ENCODE data around the gene DTL.

DTL gene

DNA sequence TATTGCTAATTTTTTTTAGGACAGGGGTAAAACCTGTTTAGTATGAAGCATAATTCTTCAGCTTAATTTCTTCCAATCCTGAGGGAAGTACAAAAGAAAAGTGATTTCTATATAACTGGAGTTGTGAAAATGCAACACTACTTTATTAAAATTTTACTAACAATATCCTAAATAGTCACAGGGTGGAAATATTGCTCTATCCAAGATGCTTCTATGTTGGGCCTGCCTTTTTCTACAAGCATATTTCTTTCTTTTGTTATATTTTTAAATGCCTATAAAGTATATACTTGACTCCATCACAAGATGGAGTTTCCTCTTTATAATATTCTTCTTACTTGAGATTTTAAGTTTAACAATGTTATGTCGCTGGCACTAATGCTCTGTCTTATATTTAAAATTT, 37.9 kb downstream of the DTL start:
- Histone ChIP-seq H3K27me3 (ENCODE audit: control insufficient read depth, insufficient read depth, low read length) (no peaks in the 10 kb centered on the region), H3K4me1 (ENCODE audit: control insufficient read depth, insufficient read depth, low read length) (no peaks in the 10 kb centered on the region), H3K36me3 (ENCODE audit: control insufficient read depth, insufficient read depth, low read length) (peaks cover 2% of the 10 kb centered on the region)

DNA sequence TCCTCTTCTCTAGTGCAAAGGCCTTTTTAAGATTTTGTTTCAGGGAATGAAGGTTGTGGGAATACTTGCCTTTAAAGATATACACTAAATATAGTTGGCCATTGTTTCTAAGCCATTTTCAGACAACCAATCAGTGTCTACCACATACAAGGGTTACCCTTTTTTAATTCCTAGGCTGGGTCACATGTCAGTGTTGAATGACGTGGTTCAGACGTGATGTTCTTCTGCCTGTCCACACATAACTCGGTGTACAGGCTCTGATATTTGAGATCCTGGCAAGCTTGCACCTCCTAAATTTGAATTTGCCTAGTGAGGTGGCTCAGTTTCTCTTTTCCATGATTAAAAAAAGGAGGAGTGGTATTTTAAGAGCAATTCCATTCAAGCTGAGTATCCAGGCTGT, 38.8 kb downstream of the DTL start:
- no peaks in the 10 kb centered on the region for H3K9me3 ChIP-seq (ENCODE audit: control insufficient read depth, insufficient read depth, low read length)
- H3K4me1 ChIP-seq (ENCODE audit: control insufficient read depth, insufficient read depth, low read length), result no peaks in the 10 kb centered on the region
- H3K36me3 ChIP-seq (ENCODE audit: control insufficient read depth, insufficient read depth, low read length), result peaks cover 2% of the 10 kb centered on the region
- H3K4me3 ChIP-seq (ENCODE audit: low read depth, low read length), result no peak overlapping the region
- no peak overlapping the region for H3K9ac ChIP-seq (ENCODE audit: low read depth, low read length)
- no peaks in the 10 kb centered on the region for H3K27me3 ChIP-seq (ENCODE audit: control insufficient read depth, insufficient read depth, low read length)

More for the DNA sequence above, 37.9 kb downstream of the DTL start:
- no peak overlapping the region for H3K4me3 ChIP-seq (ENCODE audit: low read depth, low read length)
- H3K9ac ChIP-seq (ENCODE audit: low read depth, low read length), result no peak overlapping the region
- H3K9me3 ChIP-seq (ENCODE audit: control insufficient read depth, insufficient read depth, low read length), result no peaks in the 10 kb centered on the region

DNA sequence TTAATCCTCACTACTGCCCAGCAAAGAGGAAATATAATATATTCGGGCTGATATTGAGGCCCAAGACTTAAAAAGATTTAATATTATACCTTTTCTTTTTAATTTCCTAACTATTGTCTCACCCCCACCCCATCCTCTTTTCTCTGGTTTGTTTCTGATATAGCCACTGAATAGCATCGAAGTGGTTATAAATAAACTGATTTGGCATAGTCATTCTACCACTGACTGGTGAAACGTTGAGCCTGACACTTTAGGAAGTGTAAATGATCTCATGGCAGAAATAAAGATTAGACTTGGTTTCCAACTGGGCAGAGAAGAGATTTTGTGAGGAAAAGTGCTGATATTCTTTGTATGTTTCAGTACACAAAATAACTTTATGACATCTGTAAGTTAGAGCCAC, 39.3 kb downstream of the DTL start:
- Histone ChIP-seq H3K9ac (ENCODE audit: low read depth, low read length) (no peak overlapping the region), H3K4me1 (ENCODE audit: control insufficient read depth, insufficient read depth, low read length) (no peaks in the 10 kb centered on the region), H3K36me3 (ENCODE audit: control insufficient read depth, insufficient read depth, low read length) (peaks cover 2% of the 10 kb centered on the region), H3K9me3 (ENCODE audit: control insufficient read depth, insufficient read depth, low read length) (no peaks in the 10 kb centered on the region), H3K27me3 (ENCODE audit: control insufficient read depth, insufficient read depth, low read length) (no peaks in the 10 kb centered on the region), H3K4me3 (ENCODE audit: low read depth, low read length) (no peak overlapping the region)

DNA sequence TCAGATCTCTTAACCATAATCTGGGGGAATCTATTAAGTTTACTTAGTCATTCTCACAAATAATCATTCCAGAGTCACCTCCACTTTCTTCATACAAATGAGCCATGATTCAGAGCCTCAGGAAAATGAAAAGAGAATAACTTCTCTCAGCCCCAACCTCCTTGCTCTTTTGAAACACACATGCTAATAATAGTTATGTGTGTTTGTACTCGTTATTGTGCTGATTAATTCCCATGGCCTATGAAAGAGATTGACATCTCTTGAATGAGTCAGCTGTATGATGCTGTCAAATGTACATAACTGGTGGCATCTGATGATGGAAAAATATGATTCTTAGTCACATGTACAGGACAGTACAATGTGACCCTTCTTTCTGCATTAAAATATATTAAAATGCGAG, 41.5 kb downstream of the DTL start:
- Histone ChIP-seq H3K4me1 (ENCODE audit: control insufficient read depth, insufficient read depth, low read length) (no peaks in the 10 kb centered on the region), H3K9me3 (ENCODE audit: control insufficient read depth, insufficient read depth, low read length) (no peaks in the 10 kb centered on the region), H3K9ac (ENCODE audit: low read depth, low read length) (no peak overlapping the region), H3K27me3 (ENCODE audit: control insufficient read depth, insufficient read depth, low read length) (no peaks in the 10 kb centered on the region), H3K4me3 (ENCODE audit: low read depth, low read length) (no peak overlapping the region), H3K36me3 (ENCODE audit: control insufficient read depth, insufficient read depth, low read length) (peaks cover 16% of the 10 kb centered on the region)

DNA sequence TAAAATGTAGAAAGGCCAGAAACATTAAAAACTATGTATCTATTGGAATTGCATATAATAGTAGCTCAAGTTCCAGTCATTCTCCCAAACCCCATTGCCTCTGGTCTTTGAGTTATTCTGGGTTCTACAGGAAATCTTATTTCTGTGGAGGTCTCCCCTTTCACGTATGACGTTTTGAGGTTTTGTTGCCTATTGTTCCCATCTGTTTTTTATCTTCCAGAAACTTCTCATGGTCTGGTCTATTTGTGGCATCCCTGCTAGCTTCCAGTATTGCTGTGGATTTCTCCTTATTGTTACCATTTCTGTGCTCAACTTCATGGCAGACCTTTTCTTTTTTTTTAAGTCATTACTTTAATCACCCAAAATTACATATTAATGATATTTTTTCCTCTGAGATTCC, 43.3 kb downstream of the DTL start:
- no peaks in the 10 kb centered on the region for H3K27me3 ChIP-seq (ENCODE audit: control insufficient read depth, insufficient read depth, low read length)
- H3K36me3 ChIP-seq (ENCODE audit: control insufficient read depth, insufficient read depth, low read length), result peaks cover 26% of the 10 kb centered on the region
- no peaks in the 10 kb centered on the region for H3K4me1 ChIP-seq (ENCODE audit: control insufficient read depth, insufficient read depth, low read length)
- no peaks in the 10 kb centered on the region for H3K9me3 ChIP-seq (ENCODE audit: control insufficient read depth, insufficient read depth, low read length)
- no peak overlapping the region for H3K9ac ChIP-seq (ENCODE audit: low read depth, low read length)
- no peak overlapping the region for H3K4me3 ChIP-seq (ENCODE audit: low read depth, low read length)

DNA sequence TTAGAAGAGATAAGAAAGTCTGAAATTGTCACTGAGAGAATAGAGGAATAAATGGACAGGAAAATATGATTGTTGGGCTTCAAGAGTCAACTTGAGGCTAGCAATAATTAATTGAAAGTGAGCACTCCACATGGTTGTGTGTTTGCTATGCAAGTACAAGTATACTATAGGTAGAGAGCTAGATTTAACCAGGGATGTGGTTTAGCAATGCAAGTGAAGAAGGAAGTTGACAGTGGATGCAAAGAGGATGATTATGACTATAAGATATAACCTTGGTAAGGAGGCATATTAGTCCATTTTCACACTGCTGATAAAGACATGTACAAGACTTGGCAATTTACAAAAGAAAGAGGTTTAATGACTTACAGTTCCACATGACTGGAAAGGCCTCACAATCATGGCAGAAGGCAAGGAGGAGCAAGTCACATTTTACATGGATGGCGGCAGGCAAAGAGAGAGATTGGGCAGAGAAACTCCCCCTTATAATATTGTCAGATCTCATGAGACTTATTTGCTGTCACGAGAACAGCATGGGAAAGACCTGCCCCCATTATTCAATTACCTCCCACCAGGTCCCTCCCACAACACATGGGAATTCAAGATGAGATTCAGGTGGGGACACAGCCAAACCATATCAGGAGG, 47.3 kb downstream of the DTL start:
- Histone ChIP-seq H3K4me3 (ENCODE audit: low read depth, low read length) (no peak overlapping the region), H3K36me3 (ENCODE audit: control insufficient read depth, insufficient read depth, low read length) (peaks cover 26% of the 10 kb centered on the region), H3K4me1 (ENCODE audit: control insufficient read depth, insufficient read depth, low read length) (no peaks in the 10 kb centered on the region), H3K27me3 (ENCODE audit: control insufficient read depth, insufficient read depth, low read length) (no peaks in the 10 kb centered on the region), H3K9ac (ENCODE audit: low read depth, low read length) (no peak overlapping the region), H3K9me3 (ENCODE audit: control insufficient read depth, insufficient read depth, low read length) (no peaks in the 10 kb centered on the region)

DNA sequence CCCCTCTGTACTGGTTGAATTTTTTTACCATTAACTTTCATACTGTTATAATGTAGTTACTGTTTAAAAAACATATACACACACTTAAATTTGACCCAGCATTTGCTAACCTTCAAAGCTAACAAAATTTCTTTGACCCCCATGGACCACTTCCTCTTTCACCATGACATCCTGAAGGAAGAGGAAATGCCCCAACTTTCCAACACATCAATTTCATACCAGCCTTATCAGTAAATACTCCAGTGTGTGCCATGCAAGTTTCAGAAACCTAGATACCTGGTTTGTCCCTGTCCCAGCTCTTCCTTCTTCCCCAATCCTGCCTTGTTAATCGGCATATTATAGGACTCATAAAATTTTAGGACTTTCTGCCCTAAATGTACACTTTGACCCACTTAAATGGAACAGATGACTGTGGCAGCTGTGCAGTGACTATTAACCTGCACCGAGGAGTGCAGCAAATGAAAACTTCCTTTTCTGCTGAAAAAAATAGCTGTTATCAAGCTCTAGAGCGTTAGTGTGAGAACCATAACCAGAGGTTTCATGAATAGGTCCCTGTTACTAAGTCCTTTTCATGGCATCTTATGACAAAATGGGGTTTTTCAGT, 54.1 kb downstream of the DTL start:
- H3K9ac ChIP-seq (ENCODE audit: low read depth, low read length), result no peak overlapping the region
- H3K4me1 ChIP-seq (ENCODE audit: control insufficient read depth, insufficient read depth, low read length), result no peaks in the 10 kb centered on the region
- H3K4me3 ChIP-seq (ENCODE audit: low read depth, low read length), result no peak overlapping the region
- no peaks in the 10 kb centered on the region for H3K27me3 ChIP-seq (ENCODE audit: control insufficient read depth, insufficient read depth, low read length)
- no peaks in the 10 kb centered on the region for H3K9me3 ChIP-seq (ENCODE audit: control insufficient read depth, insufficient read depth, low read length)
- peaks cover 3% of the 10 kb centered on the region for H3K36me3 ChIP-seq (ENCODE audit: control insufficient read depth, insufficient read depth, low read length)

DNA sequence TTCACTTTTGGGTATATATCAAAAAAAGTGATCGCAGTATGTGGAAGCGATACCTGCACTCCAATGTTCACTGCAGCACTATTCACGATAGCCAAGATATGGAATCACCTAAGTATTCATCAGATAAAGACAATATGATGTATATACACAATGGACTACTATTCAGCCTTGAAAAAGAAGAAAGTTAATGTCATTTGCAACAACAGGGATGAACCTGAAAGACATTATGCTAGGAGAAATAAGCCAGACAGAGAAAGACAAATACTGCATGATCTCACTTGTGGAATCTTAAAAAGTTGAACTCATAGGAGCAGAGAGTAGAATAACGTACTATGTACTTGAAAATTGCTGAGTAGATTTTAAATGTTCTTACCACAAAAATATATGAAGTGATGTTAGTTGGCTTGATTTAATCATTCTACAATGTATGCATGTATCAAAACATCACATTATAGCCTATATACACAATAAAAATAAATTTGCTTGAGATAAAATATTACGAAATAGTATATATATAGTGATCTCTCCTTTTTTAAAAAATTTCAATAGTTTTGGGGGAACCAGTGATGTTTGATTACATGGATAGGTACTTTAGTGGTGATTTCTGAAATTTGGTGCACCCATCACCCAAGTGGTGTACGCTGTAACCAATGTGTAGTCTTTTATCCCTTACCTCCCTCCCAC, 56.0 kb downstream of the DTL start:
- H3K9me3 ChIP-seq (ENCODE audit: control insufficient read depth, insufficient read depth, low read length), result no peaks in the 10 kb centered on the region
- no peak overlapping the region for H3K4me3 ChIP-seq (ENCODE audit: low read depth, low read length)
- H3K27me3 ChIP-seq (ENCODE audit: control insufficient read depth, insufficient read depth, low read length), result no peaks in the 10 kb centered on the region
- H3K4me1 ChIP-seq (ENCODE audit: control insufficient read depth, insufficient read depth, low read length), result no peaks in the 10 kb centered on the region
- H3K36me3 ChIP-seq (ENCODE audit: control insufficient read depth, insufficient read depth, low read length), result peaks cover 3% of the 10 kb centered on the region
- no peak overlapping the region for H3K9ac ChIP-seq (ENCODE audit: low read depth, low read length)

DNA sequence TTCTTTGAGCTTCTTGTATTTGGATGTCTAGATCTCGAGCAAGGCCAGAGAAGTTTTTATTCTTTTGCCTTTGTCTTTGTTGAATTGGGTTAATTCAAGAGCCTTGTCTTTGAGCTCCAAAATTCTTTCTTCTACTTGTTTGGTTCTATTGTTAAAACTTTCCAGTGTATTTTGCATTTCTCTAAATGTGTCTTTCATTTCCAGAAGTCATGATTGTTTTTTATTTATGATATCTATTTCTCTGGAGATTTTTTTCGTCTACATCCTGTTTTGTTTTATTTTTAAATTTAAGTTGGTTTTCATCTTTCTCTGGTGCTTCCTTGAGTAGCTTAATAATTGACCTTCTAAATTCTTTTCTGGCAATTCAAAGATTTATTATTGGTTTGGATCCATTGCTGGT, 61.8 kb downstream of the DTL start:
- peaks cover 7% of the 10 kb centered on the region for H3K4me1 ChIP-seq (ENCODE audit: control insufficient read depth, insufficient read depth, low read length)
- peaks cover 6% of the 10 kb centered on the region for H3K36me3 ChIP-seq (ENCODE audit: control insufficient read depth, insufficient read depth, low read length)
- no peak overlapping the region for H3K4me3 ChIP-seq (ENCODE audit: low read depth, low read length)
- no peak overlapping the region for H3K9ac ChIP-seq (ENCODE audit: low read depth, low read length)
- no peaks in the 10 kb centered on the region for H3K9me3 ChIP-seq (ENCODE audit: control insufficient read depth, insufficient read depth, low read length)
- H3K27me3 ChIP-seq (ENCODE audit: control insufficient read depth, insufficient read depth, low read length), result no peaks in the 10 kb centered on the region

DNA sequence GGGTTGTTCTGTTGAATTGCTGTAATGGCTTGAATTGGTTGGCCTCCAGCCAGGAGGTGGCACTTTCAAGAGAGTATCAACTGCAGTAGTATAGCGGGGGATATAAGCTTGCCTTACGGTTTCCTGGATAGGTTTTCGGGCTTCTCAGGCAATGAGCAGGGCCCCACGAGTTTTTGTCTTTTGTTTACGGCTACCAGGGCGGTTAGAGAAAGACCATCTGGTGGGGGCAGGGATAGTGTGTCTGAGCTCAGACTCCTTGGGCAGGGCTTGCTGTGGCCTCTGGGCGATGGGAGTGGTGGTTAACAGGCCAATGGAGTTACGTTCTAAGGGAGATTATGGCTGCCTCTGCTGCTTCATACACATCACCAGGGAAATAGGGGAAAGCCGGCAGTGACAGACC, 62.8 kb downstream of the DTL start:
- H3K36me3 ChIP-seq (ENCODE audit: control insufficient read depth, insufficient read depth, low read length), result peaks cover 3% of the 10 kb centered on the region

DNA sequence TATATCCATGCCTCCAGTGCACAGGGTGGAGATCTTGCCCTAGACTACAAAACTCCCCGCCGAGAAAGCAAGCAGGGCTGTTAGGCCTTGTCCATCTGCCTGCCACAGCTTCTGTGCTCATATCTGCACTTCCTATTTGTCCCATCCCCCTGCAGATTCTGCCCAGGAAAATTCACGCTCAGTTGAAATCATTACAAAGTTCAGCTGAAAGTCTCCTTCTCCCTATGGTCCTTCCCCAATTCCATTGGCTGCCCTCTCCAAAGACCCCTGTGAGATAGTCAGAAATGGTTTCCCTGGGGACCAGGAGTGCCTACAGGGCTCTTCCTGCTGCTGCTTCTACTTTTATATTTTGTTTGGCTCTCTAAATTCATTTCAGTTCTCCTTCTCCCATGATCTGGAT, 63.2 kb downstream of the DTL start:
- Histone ChIP-seq H3K9ac (ENCODE audit: low read depth, low read length) (no peak overlapping the region), H3K4me1 (ENCODE audit: control insufficient read depth, insufficient read depth, low read length) (peaks cover 7% of the 10 kb centered on the region), H3K4me3 (ENCODE audit: low read depth, low read length) (peak overlapping the region; percentile 13), H3K9me3 (ENCODE audit: control insufficient read depth, insufficient read depth, low read length) (no peaks in the 10 kb centered on the region), H3K36me3 (ENCODE audit: control insufficient read depth, insufficient read depth, low read length) (peaks cover 3% of the 10 kb centered on the region), H3K27me3 (ENCODE audit: control insufficient read depth, insufficient read depth, low read length) (no peaks in the 10 kb centered on the region)

More for the DNA sequence above, 62.8 kb downstream of the DTL start:
- no peak overlapping the region for H3K9ac ChIP-seq (ENCODE audit: low read depth, low read length)
- no peaks in the 10 kb centered on the region for H3K9me3 ChIP-seq (ENCODE audit: control insufficient read depth, insufficient read depth, low read length)
- H3K27me3 ChIP-seq (ENCODE audit: control insufficient read depth, insufficient read depth, low read length), result no peaks in the 10 kb centered on the region
- H3K4me1 ChIP-seq (ENCODE audit: control insufficient read depth, insufficient read depth, low read length), result peaks cover 7% of the 10 kb centered on the region
- peak overlapping the region; percentile 13 for H3K4me3 ChIP-seq (ENCODE audit: low read depth, low read length)

DNA sequence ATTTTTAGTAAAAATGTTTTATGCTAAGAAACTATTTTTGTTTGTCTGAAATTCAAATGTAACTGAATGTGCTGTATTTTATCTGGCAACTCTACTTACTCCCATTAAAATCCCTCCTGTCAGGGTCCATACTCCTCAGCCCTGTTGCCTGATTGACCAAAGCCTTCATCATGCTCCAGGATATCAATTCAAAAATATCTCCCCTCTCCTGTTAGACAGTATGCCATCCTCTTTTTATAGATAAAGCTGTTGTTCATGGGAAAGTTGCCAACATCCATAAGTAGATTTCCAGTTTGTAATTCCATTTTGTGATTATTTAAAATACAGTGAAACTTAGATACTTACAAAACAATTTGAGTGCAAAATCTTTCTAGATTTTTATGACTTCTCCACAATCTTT, 65.7 kb downstream of the DTL start:
- no peak overlapping the region for H3K4me3 ChIP-seq (ENCODE audit: low read depth, low read length)
- peaks cover 3% of the 10 kb centered on the region for H3K36me3 ChIP-seq (ENCODE audit: control insufficient read depth, insufficient read depth, low read length)
- H3K4me1 ChIP-seq (ENCODE audit: control insufficient read depth, insufficient read depth, low read length), result peaks cover 20% of the 10 kb centered on the region
- H3K9me3 ChIP-seq (ENCODE audit: control insufficient read depth, insufficient read depth, low read length), result no peaks in the 10 kb centered on the region
- H3K27me3 ChIP-seq (ENCODE audit: control insufficient read depth, insufficient read depth, low read length), result no peaks in the 10 kb centered on the region
- no peak overlapping the region for H3K9ac ChIP-seq (ENCODE audit: low read depth, low read length)

Data from iPS-15b (cell line).